Activated CD8-positive, alpha-beta memory T cell treated with anti-CD3 and anti-CD28 coated beads for 4 hours (primary cell): ENCODE data around the gene BLNK.
"Not testable (repeated sequence)": the region's sequence is repeated elsewhere in the genome, so short reads cannot be mapped to it uniquely, and the experiment has no call there.

Source experiments
- DNase-seq, 2 donors: peaks; one replicate each; pipeline ENCODE4 v3.0.0-alpha.2; 2020; ENCODE audit warnings: low read depth in 2 of 2

The BLNK gene

GRCh38 chr10:96271016-96271815, at the start of gene BLNK:
BLNK (minus strand) TSS chr10:96271569; CDS start chr10:96271398, 171 bp downstream.
- DNase-seq: no peak

DNA sequence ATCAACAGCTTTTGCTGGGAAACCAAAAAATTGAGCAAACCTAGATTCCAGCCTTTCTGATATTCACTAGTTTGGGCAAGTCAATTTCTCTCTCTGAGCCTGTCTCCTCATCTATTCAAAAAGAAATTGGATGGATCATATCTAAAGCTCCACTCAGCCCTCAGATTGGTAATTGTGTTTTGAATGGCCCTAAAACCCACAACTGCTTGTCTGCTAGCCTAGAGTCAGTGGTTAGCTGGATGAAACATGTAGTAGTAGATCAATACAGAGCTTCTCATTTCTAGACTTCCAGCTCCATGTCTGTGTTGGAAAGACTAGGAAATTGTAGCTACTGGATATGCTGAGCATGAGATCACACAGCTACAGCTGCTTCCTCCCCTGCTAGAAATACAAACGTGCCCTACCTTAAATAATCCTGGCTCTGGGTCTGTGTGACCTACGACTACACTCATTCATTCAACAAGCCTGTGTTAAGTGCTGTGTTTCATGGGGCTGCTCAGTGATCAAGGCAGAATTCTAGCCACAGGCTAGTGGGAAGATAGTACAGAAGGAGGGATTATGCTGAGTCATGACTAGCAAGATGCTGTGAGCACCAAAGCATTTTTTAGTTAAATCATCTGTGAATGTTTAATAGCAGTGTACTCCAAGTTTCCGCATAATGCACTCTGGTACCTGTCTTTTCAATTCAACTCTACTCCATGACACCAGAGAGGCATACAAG, 48.5 kb upstream of the BLNK start:
- DNase-seq: no peak

- DNase-seq: no peak
These were observed 45.9 kb upstream of the BLNK start for GRCh38 chr10:96317067-96317833.

- DNase-seq: no peak
These were observed 42.0 kb upstream of the BLNK start for GRCh38 chr10:96313344-96313743.

DNA sequence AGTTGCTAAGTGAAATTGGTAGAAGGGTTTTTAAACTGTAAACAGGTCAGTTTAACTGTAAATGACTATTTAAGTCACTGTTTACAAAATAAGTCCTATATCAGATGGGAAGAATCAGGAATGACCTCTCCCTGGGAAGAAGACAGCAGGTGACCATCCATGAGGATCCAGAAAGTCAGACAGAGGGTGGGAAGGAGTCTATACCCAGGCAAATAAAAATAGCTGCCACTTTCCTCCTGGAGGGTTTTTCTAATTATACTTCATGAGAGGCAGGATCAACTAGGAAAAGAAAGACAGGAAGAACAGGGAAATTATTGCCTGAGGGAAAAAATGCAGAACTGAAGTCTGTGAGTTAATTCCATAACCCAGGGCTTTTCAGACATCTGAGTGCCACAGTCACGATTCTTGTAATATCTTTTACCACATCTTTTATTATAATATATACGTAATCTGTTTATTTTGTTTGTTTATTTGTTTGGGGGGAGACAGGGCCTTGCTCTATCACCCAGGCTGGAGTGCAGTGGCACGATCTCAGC, 39.9 kb upstream of the BLNK start:
- no peak for DNase-seq

GRCh38 chr10:96310321-96310669, 38.9 kb upstream of the BLNK start:
- DNase-seq: no peak

DNA sequence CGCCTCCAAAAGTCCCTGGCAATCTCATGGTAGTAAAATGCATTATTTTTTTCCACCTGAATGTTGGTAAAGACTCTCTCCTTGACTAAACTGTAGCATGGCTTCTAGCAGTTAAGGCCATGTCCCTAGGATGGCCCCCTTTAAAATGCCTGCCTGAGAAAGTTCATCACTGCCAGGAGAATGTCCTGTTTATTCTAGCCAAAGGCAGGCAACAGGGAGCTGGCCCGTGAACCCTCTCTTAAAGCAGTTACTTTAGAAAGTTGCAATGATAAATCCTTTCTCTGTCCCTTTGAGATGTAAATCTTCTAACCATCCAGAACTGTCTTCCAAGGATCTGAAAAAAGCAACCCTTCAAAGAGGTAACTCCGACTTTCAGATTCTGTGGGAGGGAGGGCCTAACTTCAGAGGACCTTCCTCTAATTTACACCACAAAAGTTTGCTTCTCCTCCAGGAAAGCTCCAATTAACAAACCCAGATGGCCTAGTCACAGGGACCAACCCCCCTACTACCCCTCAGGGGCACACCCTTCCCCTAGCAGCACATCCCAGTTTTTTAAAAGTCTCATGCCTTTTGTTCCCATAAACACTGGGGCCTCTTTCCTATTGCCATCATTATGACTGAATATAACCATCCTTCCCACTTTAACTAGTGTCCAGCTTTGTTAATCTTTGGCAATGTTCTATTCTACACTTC, 38.4 kb upstream of the BLNK start:
- no peak for DNase-seq

DNA sequence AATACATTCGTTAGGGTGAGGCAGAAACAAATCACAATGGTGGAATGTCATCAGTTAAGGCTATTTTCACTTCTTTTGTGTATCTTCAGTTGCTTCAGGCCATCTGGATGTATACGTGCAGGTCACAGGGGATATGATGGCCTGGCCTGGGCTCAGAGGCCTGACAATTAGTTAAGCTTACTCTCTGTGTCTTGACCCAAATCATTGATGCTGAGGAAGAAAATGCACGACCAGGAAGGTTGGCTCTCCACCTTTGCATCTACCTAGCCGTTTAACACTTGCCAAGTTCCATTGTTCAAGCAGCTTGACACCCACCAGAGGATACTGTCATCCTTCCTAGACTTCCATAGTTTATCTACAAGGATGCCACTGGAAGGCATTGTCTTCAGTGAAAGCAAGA, 37.5 kb upstream of the BLNK start:
- not testable (repeated sequence) for DNase-seq

DNA sequence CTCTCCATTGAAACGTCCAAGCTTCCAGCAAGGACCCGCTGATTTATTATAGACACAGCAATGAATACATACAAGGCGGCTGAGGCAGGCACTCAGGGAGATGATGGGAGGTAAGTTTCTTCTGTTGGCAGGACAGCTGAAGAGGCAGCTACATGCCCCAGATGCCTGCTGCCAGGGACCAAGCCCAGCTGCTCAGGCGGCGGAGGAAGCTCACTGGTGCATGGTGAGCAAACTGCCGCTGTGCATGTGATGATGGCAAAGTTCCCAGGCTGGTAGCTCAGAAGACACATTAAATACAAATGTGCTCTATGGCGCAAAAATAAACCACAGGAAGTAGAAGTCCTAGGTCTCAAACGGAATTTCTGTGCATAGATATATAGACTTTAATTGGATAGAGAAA, 35.1 kb upstream of the BLNK start:
- DNase-seq: no peak

- DNase-seq: no peak
These were observed 33.6 kb upstream of the BLNK start for GRCh38 chr10:96305019-96305418.

GRCh38 chr10:96304230-96304629, 32.9 kb upstream of the BLNK start, which contains the start of gene DNTT:
DNTT (plus strand) TSS chr10:96304434; CDS start chr10:96304498, 64 bp downstream.
- DNase-seq: no peak

DNA sequence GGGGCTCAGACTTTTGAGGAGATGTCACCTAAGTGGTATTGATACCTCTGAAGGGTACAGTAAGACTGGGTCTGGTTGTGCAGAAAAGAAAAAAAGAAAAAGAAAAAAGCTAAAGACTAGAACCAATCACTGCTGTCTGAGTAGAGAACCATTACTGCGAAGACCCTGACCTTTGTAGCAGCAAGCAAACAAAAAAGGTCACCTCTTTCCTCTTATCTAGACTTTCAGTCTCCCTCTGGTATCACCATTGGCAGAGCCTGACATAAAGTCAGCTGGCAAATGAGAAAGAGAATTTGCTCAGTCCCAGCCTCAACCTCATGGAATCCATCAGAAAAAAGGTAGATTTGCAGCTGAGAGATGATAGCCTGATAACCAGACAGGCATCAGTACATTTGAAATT, 30.2 kb upstream of the BLNK start:
- no peak for DNase-seq

GRCh38 chr10:96299383-96299782, 28.0 kb upstream of the BLNK start:
- no peak for DNase-seq

GRCh38 chr10:96298362-96298761, 27.0 kb upstream of the BLNK start:
- DNase-seq: no peak

DNA sequence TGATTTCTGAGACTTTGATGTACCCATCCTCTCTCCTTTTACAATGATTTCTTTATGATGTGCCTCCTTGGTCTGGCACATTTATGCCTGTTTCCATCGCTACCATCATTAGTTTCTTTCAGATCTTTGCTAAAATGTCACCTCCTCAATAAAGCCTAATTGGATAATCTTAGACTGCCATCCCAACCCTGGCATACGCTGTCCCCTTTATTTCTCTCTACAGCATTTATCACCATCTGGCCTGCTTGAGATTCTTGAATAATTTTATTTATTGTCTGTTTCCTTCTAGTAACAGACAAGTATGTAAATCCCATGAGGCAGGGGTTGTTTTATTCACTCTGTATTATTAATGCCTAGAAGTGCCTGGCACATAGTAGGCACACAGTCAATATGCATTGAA, 26.1 kb upstream of the BLNK start:
- no peak for DNase-seq

GRCh38 chr10:96295475-96295874, 24.1 kb upstream of the BLNK start:
- no peak for DNase-seq

DNA sequence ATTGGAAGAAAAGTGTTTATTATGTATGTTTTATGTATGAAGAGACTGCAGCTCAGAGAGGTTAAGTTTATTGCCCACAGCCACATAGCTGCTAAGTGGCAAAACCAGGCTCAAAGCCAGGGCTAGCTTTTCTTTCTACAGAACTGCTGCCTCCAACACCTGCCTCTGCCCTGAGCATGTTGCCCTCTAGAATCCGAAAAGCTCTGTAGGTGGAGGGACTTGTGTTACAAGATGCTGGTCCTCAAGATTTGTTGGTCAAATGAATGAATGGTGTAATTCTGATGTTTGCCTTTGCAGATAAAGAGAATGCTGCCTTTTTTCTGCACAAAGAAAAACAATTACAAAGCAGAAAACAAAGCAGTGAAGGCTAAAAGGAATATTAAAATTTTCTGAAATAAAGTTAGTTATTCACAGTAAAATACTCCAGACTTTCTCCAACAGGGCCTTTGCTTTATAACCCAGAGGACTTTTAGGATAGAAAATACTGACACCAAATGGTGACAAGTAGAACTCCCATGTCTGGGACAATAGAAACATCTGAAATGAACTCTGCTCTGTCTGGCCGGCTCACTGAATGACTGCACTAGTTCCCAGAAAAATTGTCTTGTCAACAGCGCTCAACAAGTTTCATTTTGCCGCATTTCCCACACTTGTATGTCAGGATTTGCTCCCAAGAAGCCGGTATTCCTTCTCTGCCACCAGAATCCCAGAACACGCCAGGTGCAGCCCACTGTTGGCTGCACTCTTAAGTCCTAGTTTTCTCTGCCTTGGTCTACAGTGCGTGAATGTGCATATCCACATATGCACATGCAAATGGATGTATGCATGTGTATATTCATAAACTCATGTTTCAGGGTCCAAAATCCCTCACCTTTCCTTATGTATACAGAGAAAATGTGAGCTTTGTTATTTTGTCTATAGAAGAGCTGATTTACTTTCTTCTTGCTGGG, 21.9 kb upstream of the BLNK start:
- DNase-seq: no peak

- no peak for DNase-seq
These were observed 19.2 kb upstream of the BLNK start for GRCh38 chr10:96290368-96291133.

DNA sequence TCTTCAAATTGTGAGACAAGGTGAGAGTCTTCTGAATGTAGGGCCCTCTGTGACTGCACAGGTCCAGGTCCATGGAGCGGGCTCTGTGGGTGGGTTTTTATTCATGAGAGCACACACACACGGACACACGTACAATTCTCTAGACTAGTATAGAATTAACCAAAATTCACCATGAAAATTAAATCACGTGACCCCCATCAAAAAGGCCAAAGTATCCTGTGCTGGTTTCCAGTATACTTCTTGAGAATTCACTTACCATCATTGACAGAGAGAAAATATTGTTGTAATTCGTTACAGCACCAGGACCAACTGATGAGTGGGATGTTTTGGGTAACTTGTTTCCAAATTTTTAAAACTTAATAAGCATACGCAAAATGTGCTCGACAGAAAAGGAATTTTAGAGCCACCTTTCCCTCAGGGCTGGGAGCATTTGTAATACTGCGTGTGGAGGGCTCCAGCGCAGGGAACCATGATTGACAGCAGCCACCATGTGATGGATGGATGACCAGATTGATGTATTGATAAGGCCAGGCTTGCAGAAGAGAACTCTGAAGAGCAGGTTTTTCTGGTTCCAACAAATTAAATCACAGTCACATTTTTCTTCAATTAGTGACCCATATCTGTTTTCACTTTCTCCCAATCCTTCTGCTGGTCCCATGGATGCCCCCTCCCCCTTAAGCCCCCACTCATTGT, 18.0 kb upstream of the BLNK start:
- DNase-seq: no peak
